ENCODE measurements around the gene DHX16. TPM values are rescaled to one million over a fixed set of nuclear protein-coding genes. Genes with fewer than 3 reads are reported as not detected.
A peak's percentile ranks its signal among the peaks of the same experiment; 100 is the strongest.
"Not testable (repeated sequence)": the region's sequence is repeated elsewhere in the genome, so short reads cannot be mapped to it uniquely, and the experiment has no call there.

Gene DHX16
- 10 to 100 TPM; 43.5 to 46.2 (median 45.6) TPM for polyA plus RNA-seq (ENCODE audit: insufficient read length in 3 of 3)

DNA sequence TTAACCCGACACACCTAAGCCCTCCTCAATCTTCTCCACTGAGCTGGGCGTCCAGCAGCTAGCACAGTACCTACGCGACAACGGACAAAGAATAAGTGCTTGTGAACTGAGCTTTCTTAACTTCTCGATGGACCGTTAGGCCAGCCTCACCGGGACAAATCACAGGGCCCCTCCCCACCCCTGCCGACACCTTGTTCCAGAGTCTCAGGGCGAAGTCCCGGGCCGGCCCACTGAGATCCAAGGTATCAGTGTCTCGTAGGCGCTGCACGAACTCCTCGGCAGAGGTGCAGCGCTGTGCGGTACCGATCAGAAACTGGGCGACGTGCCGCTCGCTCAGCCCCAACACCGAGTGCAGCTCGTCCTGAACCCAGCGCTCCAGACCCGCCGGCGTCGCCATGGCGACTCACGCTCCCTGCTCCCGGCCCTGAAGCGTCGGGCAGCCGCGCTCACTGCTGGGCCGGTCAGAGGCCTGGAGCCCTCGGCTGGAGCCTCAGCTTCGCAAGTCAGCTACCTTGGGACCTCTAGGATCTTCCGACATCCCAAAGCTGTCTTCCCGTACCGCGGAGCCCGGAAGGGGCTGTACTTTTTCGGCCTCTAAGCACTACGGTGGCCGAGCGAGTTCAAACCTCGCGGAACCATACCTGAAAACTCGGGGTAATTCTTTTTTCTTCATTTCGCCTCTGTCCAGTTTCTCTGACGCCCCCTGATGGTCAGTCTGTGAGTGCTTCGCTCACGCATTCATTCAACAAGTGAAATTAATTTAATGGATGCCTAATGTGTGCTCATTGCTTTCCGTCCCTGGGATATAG is at the start of gene DHX16:
TSS of gene DHX16 (minus strand) at position 562 of the 809 bp plus-strand sequence. CDS start at position 397, 165 bp downstream.
- peak; percentile 96 to 98 (median 97) for DNase-seq (ENCODE audit: low read depth in 3 of 3, low spot score in 2 of 3)

DNA sequence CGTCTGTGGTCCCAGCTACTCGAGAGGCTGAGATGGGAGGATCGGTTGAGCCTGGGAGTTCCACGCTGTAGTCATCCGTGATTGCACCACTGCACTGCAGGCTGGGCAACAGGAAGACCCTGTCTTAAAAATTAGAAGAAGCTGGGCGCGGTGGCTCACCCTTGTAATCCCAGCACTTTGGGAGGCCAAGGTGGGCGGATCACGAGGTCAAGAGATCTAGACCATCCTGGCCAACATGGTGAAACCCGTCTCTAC is 49.1 kb upstream of the DHX16 start:
- not testable (repeated sequence) for DNase-seq (ENCODE audit: low read depth in 3 of 3, low spot score in 2 of 3)

DNA sequence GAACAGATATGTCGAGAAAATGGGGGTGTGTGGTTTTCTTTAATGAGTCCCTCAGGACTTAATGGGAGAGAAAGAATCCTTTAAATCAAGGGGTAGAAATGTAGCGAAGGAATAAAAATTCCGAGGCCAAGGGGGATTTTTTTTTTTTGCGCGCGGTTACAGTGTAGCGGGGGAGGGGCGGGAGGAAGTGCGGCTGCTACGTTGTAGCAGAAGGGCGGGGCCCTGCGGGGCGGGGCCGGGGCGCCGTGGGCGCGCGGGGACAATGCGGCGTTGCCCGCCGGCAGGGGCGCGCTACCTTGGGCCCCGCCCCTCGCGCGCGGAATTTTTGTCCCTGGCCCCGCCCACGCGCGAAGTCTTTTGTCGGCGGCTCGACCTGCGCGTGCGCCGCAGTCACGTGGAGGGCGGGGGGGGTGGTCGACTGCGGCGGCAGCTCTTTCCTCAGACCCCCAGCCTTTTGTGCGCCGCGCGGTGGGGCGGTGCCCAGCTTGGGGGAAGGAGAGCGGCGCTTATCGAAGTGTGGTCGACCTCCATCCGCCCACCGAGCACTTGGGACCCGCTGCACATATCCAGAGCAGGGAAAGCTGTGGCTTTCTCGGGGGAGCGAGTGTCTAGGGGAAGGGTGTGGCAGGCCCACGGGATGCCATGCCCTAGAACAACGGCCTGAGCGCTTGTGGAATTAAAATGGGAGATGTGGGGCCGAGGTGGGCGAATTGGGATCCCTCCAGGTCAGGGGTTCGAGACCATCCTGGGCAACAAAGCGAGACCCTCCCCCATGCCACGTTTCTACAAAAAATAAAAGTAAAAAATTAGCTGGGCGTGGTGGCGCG is 48.6 kb upstream of the DHX16 start:
- DNase-seq (ENCODE audit: low read depth in 3 of 3, low spot score in 2 of 3): peak in 2 of 3 donors; percentile 80 to 81

DNA sequence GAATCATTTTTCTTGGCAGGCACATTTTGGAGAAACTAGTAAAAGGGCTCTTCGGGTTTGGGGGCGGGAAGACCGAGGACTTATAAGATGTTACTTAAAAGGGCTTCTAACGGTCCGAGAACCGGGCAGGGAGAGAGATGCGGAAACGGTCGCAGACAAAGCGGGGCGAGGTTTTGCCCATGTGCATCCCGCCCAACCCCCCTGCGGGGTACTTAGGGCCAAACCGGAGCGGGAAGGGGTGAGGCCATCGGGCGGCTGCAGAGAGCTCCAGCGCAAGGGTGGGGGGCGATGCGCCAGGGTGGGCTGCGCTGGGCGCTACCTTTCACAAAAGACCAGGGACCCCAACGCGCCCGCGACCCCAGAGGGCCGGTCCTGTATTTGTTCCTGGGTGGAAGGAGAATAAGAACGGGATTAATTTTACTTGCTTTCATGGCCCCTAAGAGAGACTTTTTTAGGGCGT is 48.0 kb upstream of the DHX16 start:
- DNase-seq (ENCODE audit: low read depth in 3 of 3, low spot score in 2 of 3): no peak

DNA sequence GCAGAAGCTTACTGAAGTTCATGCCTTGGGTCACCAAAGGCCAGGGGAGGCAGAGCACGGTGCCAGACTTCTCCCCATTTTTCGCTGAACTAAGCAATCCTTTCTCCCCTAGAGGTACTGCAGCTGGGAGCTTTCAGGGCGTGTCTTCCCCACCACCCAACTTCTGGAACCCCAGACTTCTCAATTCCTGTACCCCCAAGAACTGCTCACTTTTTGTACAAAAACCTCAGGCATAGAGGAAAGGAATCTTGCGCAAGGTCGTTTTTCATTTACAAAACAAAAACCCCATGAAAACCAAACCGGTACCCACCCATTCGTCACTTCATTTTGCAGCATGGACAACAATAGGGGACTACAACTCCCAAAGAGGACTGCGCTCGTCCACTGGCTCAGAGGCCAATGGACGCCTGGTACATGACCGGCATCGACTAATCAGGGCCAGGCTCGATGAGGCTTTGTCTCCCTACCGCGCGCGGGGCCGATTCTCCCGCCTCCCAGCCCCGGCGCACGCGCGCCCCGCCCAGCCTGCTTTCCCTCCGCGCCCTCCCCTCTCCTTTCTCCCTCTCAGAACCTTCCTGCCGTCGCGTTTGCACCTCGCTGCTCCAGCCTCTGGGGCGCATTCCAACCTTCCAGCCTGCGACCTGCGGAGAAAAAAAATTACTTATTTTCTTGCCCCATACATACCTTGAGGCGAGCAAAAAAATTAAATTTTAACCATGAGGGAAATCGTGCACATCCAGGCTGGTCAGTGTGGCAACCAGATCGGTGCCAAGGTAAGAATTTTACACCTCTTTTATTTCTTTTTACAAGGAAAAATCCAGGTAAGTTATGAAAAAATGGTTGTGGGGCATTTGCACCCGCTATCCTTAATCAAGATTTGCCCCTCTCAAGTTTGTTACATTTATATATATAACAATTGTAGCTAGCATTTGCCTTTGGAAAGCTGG is 47.3 kb upstream of the DHX16 start, which contains the start of gene TUBB:
TSS of gene TUBB (plus strand) at position 562 of the 947 bp plus-strand sequence. CDS start at position 717, 155 bp downstream.
- DNase-seq (ENCODE audit: low read depth in 3 of 3, low spot score in 2 of 3): peak; percentile 92 to 94 (median 92)

DNA sequence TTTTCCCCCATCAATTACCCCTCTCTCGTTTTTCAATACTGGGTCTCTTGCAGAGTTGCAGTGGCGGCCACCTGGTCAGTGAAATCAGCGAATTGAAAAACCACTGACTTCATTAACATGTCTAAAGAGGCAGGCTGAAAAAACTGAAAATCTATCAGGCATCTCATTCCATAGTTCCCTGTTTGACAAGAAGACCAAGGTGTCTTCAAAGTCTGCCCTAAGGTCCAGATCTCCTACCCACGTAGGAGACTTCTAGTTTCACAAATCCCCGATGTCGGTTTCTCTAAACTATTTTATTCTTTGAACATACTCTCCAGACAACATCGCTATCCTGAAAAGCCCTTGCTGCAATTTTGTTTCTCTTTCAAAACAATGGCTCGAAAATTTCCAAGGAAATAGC is 46.5 kb upstream of the DHX16 start:
- no peak for DNase-seq (ENCODE audit: low read depth in 3 of 3, low spot score in 2 of 3)

DNA sequence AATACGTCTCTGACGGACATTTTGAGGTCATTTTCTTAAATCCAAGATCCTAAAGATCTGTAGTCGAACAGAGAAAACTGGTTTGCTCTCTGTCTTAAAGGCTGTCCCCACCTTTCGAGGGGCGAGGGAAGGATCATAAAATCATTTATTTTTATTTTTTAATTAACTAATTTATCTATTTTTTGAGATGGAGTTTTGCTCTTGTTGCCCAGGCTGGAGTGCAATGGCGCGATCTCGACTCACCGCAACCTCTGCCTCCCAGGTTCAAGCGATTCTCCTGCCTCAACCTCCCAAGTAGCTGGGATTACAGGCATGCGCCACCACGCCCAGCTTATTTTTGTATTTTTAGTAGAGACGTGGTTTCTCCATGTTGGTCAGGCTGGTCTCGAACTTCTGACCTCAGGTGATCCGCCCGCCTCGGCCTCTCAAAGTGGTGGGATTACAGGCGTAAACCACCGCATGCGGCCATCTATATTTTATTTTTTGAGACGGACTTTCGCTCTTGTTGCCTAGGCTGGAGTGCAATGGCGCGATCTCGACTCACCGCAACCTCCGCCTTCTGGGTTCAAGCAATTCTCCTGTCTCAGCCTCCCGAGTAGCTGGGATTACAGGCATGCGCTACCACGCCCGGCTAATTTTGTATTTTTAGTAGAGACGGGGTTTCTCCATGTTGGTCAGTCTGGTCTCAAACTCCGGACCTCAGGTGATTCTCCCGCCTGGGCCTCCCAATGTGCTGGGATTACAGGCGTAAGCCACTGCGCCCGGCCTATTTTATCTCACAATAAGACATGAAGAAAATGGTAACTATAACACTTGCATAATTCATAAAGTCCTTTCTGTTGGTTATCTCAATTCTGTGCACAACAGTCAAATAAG is 45.3 kb upstream of the DHX16 start:
- not testable (repeated sequence) for DNase-seq (ENCODE audit: low read depth in 3 of 3, low spot score in 2 of 3)

DNA sequence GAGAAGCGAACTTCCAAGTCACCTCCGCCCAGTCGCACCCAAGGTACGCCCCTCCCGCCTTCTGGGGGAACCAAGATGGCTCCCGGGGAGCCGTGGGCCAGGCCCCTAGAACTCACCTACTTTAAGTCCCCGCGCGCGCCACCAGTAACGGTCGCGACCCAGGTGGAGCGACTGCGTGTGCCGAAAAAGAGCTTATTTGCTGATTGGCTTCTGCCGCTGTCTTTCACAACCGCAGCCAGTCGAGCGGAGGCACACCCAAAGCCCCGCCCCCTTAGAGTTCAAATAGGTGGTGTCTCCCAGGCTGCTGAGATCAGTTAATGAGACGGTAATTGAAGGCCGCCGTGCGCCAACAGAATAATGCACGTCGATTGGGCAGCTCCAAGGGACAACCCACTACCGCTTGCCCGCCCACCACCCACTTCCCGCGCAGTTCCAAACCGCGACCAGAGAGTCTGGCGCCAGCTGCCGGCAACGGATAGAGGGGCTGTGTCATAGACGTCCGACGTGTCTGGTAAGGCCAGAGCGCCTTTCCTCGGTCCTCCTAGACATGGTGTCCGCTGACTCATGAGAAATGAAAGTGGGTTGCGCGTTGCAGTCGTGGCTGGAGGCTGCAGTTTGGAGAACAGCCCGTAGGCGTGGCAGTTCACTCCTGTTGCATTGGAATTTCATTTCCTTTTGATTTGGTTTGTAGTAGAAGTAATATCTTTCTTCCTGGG is 44.5 kb upstream of the DHX16 start, which contains the start of gene MDC1:
TSS of gene MDC1 (minus strand) at position 153 of the 716 bp plus-strand sequence. CDS start 2,106 bp downstream, outside the sequence.
- DNase-seq (ENCODE audit: low read depth in 3 of 3, low spot score in 2 of 3): peak; percentile 96 to 99 (median 98)

DNA sequence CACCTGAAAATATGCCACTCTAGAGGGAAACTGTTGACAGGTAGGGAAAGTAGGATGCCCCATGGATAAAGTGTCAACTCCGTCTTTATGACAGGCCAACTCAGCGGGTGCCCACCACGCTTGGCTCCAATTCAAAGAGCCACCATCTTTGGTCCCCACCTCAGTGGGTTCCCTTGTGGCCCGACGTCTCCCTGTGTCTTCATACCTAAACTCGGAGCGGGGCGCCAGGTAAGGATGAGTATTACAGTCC is 44.0 kb upstream of the DHX16 start:
- DNase-seq (ENCODE audit: low read depth in 3 of 3, low spot score in 2 of 3): no peak

DNA sequence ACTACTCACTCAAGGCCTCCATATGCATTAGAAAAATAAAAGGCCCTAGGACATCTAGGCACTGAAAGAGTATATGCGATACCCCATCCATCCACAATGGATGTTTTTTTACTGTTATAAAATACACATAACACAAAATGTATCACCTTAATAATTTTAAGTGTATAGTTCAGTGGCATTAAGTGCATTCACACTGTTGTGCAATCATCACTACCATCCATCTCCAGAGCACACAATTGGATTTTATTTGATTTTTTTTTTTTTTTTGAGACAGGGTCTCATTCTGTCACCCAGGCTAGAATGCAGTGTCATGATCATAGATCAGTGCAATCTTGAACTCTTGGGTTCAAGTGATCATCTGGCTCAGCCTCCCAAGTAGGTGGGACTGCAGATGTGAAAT is 41.5 kb upstream of the DHX16 start:
- DNase-seq (ENCODE audit: low read depth in 3 of 3, low spot score in 2 of 3): no peak

DNA sequence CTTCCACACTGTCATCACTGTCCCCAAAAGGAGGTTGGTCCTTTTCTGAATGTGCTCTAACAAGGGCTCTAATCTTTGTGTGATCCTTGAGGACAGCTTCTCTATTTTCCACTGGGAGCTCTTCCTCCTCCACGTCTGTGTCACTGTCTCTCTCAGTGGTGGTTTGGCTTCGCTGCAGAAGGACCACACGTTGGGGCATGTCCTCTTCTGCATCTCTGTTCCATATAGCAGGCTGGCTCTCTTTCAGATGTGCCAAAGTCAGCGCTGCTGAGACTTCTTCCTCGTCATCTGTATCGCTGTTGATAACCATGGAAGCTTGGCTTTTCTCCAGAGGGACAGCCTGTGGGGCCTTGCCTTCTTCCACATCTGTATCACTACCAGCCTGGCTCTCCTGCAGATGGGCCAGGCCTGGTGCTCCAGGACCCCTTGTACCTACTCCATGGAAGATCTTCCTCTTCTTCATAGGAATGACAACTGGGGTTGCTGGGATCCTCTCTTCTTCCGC is 39.7 kb upstream of the DHX16 start:
- DNase-seq (ENCODE audit: low read depth in 3 of 3, low spot score in 2 of 3): no peak

DNA sequence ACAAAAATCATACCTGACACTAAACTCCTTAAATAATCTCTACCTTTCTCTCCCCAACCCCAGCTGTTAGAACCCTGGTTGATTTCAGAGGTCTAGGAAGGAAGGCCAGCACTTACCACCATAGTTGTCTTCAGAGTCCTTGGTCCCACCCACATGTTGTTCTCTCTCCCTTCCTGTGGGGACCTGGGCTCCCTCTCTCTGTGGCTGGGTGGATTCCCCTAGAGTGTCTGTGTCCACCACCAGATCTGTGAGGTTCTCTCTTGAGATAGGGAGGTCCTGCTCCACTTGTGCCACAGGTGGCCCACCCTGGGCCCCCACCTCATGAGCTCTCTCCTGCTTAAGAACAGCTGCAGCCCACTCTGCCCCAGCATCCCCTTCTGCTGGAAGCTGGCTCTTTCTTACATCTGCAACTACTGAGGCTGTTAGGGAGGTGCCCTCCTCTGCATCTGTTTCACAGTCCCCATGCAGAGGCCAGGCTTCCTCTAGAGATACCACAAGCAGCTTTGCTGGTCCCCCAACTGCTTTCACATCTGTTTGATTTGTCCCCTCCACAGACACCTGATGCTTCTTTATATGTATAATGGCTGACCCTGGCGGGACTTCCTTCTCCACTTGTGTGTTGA is 39.1 kb upstream of the DHX16 start:
- DNase-seq (ENCODE audit: low read depth in 3 of 3, low spot score in 2 of 3): no peak

DNA sequence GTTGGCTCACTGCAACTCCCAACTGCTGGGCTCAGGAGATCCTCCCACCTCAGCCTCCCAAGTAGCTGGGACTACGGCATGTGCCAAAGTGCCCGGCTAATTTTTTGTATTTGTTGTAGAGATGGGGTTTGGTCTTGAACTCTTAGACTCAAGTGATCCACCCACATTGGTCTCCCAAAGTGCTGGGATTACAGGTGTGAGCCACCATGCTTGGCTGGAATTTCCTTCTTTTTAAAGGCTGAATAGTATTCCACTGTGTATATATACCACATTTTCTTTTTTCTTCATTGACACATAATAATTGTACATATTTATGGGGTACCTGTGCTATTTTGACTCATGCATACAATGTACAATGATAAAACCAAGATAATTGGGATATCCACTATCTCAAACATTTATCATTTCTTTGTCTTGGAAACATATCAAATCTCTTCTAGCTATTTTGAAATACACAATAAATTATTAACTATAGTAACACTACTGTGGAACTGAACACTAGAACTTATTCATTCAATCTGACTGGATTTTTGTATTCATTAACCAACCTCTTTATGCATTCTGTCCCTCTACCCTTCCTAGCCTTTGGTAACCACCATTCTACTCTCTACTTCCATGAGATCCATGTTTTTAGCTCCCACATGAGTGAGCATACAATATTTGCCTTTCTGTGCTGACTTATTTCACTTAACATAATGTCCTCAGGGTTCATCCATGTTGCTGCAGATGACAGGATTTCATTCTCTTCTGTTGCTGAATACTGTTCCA is 36.5 kb upstream of the DHX16 start:
- DNase-seq (ENCODE audit: low read depth in 3 of 3, low spot score in 2 of 3): no peak

DNA sequence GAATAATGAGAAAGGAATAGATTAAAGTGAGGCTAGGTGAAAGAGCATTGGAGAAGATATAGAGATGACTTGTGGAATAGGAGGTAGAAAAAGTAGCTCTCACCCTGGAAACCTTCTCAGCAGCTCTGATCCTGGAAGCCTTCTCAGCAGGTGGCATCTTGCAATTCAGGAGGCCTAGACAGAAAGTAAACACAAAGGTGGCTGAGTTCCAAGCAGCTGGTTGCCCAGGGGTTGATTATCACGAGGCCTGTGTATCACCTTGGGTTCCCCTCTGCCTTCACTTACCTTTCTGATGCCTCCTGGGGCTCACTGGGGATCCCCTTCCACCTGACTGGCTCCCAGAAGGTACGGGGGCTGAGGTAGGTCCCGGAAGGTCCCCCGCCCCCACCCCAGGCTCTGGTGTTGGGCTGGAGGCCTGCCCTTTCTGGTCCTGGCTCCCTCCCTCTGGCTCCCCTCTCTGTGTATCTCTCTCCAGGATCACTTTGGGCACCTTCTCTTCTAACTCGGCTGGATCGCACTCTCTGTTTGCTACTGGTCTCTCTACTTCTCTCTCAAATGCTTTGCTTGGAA is 34.6 kb upstream of the DHX16 start:
- DNase-seq (ENCODE audit: low read depth in 3 of 3, low spot score in 2 of 3): no peak

DNA sequence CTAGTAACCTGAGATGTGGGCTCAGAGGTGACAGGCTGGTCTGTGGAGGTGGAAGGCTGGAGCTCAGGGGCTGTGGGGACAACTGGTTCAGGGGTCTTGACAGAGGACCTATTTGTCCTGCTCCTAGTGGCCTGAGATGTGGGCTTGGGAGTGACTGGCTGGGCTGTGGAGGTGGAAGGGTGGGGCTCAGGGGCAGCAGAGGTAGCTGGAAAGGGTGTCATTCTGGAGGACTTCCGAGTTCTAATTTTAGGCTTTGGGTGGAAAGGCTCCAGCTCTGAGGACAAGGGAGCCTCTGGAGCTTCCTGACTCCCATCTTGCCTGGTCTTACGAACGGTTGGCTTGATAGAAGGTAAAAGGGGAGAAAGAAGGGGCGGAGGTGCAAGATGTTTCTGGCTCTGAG is 32.8 kb upstream of the DHX16 start:
- no peak for DNase-seq (ENCODE audit: low read depth in 3 of 3, low spot score in 2 of 3)

DNA sequence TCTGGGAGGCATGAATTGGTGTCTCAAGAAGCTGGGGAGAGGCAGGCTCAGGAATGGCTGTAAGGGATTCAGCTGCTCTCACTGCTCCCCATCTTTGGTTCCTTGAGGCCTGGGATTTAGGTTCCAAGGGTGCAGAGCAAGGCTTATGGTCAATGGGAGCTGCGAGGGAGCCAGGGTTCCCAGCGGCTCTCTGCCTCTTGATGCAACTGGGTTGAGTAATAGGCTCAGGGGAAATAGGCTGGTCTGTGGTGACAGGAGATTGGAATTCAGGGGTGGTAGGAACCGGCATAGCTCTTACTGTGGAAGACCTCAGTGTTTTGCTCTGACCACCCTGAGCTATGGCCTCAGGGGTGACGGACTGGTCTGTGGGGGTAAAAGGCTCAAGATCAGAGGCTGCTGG is 31.0 kb upstream of the DHX16 start:
- DNase-seq (ENCODE audit: low read depth in 3 of 3, low spot score in 2 of 3): no peak

DNA sequence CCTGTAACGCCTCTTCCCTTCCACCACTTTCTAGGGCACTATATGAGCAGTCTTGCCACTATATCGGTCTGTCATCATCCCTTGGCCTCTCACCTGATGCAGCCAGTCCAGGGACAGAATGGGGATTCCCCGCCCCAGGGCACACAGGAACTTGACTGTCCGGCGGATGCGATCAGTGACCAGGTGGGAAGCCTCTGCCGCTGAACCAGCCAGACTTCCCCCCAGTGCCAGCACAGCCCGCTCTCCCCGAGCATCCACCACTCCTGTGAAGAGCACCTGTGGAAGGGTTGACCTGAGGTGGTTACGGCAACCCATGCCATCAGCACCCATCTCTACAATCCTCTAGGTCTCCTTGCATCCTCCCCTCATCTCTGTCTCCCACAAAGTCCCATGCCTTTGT is 30.2 kb upstream of the DHX16 start:
- DNase-seq (ENCODE audit: low read depth in 3 of 3, low spot score in 2 of 3): no peak

All from right renal cortex interstitium (tissue), 3 donors.